Ishikawa (cell line): Measurements from ENCODE around the gene GNA15.

ENCODE experiments used
- CEBPB ChIP-seq: IDR thresholded peaks from 2 replicates; pipeline ENCODE4 v1.6.1; 2012
- CREB1 ChIP-seq: IDR thresholded peaks from 2 replicates; pipeline ENCODE4 v1.6.1; 2012; ENCODE audit warnings: low read depth
- EGR1 ChIP-seq: IDR thresholded peaks from 2 replicates; pipeline ENCODE4 v1.6.1; 2012
- EP300 ChIP-seq: IDR thresholded peaks from 2 replicates; pipeline ENCODE4 v1.6.1; 2012; ENCODE audit warnings: borderline replicate concordance
- FOXM1 ChIP-seq: IDR thresholded peaks from 2 replicates; pipeline ENCODE4 v1.6.1; 2012; ENCODE audit warnings: low read depth, borderline replicate concordance
- MAX ChIP-seq: IDR thresholded peaks from 2 replicates; pipeline ENCODE4 v1.6.1; 2012
- NFIC ChIP-seq: IDR thresholded peaks from 2 replicates; pipeline ENCODE4 v1.6.1; 2012
- RAD21 ChIP-seq: IDR thresholded peaks from 2 replicates; pipeline ENCODE4 v1.6.1; 2012; ENCODE audit warnings: low read depth
- TAF1 ChIP-seq: IDR thresholded peaks from 2 replicates; pipeline ENCODE4 v1.6.1; 2012; ENCODE audit warnings: low read depth, mild to moderate bottlenecking
- TCF12 ChIP-seq: IDR thresholded peaks from 2 replicates; pipeline ENCODE4 v1.6.1; 2012; ENCODE audit warnings: low read depth
- TEAD4 ChIP-seq: IDR thresholded peaks from 2 replicates; pipeline ENCODE4 v1.6.1; 2012
- USF1 ChIP-seq: IDR thresholded peaks from 2 replicates; pipeline ENCODE4 v1.6.1; 2012
- YY1 ChIP-seq: IDR thresholded peaks from 2 replicates; pipeline ENCODE4 v1.6.1; 2012; ENCODE audit warnings: low read depth
- ZBTB7A ChIP-seq: IDR thresholded peaks from 2 replicates; pipeline ENCODE4 v1.6.1; 2012; ENCODE audit warnings: low read depth
- TF ChIP-seq, protein P1 (sequence below): IDR thresholded peaks from 2 replicates; pipeline ENCODE4 v1.6.1; 2012; ENCODE audit warnings: low read depth, mild to moderate bottlenecking

GNA15 gene

DNA sequence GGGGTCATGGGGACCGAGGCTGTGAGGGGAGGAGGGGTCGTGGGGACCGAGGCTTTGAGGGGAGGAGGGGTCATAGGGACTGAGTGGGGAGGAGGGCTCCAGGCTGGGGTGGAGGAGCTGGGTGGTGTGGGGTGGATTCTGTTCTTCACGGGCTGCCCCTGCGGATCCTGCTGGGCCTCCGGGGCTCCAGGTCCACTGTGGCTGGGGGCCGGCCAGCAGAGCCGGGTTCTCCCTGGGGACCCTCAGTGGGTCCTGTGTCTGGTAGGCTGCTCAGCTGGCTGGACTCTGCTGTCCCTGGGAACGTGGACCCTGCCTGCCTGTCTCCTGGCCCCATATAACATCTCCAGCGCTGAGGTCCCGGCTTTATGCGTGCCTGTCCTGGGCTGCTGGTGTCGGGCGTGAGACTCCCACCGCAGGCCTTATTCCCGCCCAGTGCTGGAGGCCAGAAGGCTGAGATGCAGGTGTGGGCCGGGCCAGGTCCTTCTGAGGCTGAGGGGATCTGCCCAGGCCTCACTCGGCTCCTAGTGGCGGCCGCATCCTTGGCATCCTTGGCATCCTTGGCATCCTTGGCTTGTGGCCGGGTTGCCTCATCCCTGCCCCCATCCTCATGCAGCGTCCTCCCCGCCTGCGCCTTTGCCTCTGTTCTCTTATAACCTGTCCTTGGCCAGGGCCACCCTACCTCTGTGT is 19.8 kb upstream of the GNA15 start:
- TF ChIP-seq ZBTB7A (no peak), TEAD4 (peak; percentile 85), MAX (no peak), TAF1 (no peak)

- TF ChIP-seq RAD21 (no peak), TAF1 (no peak), YY1 (no peak), TEAD4 (no peak), CEBPB (no peak), TCF12 (no peak), FOXM1 (no peak), MAX (no peak), USF1 (no peak)
Measured at GRCh38 chr19:3116621-3117020, 19.2 kb upstream of the GNA15 start.

- no peak for TF ChIP-seq EGR1
- TF ChIP-seq FOXM1, result no peak
- no peak for TF ChIP-seq TAF1
- TF ChIP-seq CEBPB, result no peak
- TF ChIP-seq TEAD4, result no peak
- TF ChIP-seq NFIC, result no peak
- no peak for TF ChIP-seq TCF12
- TF ChIP-seq RAD21, result no peak
- TF ChIP-seq CREB1, result no peak
- no peak for TF ChIP-seq MAX
- TF ChIP-seq EP300, result no peak
Measured at GRCh38 chr19:3117716-3118115, 18.1 kb upstream of the GNA15 start.

GRCh38 chr19:3118232-3119070 is 17.4 kb upstream of the GNA15 start:
- TF ChIP-seq CEBPB, result no peak
- no peak for TF ChIP-seq FOXM1
- TF ChIP-seq TCF12, result no peak
- no peak for TF ChIP-seq TEAD4
- no peak for TF ChIP-seq NFIC
- TF ChIP-seq CREB1, result no peak
- no peak for TF ChIP-seq RAD21
- TF ChIP-seq USF1, result no peak
- TF ChIP-seq, protein P1, sequence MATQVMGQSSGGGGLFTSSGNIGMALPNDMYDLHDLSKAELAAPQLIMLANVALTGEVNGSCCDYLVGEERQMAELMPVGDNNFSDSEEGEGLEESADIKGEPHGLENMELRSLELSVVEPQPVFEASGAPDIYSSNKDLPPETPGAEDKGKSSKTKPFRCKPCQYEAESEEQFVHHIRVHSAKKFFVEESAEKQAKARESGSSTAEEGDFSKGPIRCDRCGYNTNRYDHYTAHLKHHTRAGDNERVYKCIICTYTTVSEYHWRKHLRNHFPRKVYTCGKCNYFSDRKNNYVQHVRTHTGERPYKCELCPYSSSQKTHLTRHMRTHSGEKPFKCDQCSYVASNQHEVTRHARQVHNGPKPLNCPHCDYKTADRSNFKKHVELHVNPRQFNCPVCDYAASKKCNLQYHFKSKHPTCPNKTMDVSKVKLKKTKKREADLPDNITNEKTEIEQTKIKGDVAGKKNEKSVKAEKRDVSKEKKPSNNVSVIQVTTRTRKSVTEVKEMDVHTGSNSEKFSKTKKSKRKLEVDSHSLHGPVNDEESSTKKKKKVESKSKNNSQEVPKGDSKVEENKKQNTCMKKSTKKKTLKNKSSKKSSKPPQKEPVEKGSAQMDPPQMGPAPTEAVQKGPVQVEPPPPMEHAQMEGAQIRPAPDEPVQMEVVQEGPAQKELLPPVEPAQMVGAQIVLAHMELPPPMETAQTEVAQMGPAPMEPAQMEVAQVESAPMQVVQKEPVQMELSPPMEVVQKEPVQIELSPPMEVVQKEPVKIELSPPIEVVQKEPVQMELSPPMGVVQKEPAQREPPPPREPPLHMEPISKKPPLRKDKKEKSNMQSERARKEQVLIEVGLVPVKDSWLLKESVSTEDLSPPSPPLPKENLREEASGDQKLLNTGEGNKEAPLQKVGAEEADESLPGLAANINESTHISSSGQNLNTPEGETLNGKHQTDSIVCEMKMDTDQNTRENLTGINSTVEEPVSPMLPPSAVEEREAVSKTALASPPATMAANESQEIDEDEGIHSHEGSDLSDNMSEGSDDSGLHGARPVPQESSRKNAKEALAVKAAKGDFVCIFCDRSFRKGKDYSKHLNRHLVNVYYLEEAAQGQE, result no peak

- TF ChIP-seq MAX, result no peak
- no peak for TF ChIP-seq YY1
- no peak for TF ChIP-seq EGR1
Measured at GRCh38 chr19:3119071-3119595, 16.7 kb upstream of the GNA15 start.

DNA sequence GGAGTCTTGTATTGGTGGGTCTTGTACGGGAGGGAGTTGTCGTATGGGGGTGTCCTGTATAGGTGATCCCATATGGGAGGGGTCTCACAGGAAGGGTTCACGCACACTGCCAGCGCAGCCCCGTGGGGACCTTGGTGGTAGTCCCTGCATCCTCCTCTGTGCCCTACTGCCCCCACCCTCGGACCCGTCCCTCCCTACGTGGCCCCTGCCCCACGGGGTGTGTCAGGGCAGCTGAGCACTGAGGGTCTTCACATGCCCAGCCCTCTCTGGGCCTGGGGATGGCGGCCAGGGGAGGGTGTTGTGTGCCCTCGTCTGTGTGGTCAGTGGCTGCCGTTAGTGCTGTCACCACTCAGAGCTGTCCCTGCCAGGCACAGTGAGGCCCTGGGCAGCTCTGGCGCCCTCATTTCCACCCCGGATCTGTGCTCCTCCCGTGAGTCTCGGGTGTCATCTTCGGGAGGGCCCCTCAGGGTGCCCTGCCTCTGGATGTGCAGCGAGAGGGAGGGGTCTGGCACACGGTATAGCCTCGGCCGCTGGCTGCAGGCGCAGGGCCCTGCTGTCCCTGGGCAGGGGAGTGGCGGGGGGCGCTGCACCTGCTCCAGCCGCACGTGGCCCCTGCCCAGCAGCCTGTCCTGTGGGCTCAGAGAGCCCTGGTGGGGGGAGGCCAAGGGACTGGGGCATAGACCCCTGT is 16.0 kb upstream of the GNA15 start:
- TF ChIP-seq CEBPB (no peak), USF1 (no peak), TEAD4 (no peak), YY1 (no peak), TCF12 (no peak), TAF1 (no peak), CREB1 (no peak), MAX (no peak), FOXM1 (no peak), EGR1 (no peak), NFIC (no peak), RAD21 (no peak), EP300 (no peak), ZBTB7A (no peak)
- TF ChIP-seq, protein P1, result no peak
